ENCODE results near the gene NF1. TPM values are rescaled to one million over a fixed set of nuclear protein-coding genes. Genes with fewer than 3 reads are reported as not detected.

The NF1 gene
- total RNA-seq, 1 donor from 2014 or later, result 69.9 TPM

DNA sequence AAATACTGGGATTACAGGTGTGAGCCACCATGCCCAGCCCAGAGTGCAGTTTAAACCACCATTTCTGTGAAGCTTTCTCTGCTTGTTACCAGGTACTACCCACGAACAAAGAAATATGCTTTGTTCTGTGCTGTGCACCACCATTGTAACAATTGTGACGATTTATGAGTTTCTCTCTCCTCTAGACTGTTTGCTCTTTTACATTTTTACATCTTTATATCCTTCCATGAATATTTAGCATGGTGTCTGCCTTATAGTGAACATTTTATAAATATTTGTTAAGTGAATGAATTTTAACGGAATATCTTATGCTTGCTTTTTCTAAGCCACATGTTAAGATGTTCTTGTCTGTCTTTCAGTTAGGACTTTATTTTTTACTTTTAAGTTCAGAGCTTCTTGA is 141.9 kb downstream of the NF1 start:
- TF ChIP-seq, protein P1, sequence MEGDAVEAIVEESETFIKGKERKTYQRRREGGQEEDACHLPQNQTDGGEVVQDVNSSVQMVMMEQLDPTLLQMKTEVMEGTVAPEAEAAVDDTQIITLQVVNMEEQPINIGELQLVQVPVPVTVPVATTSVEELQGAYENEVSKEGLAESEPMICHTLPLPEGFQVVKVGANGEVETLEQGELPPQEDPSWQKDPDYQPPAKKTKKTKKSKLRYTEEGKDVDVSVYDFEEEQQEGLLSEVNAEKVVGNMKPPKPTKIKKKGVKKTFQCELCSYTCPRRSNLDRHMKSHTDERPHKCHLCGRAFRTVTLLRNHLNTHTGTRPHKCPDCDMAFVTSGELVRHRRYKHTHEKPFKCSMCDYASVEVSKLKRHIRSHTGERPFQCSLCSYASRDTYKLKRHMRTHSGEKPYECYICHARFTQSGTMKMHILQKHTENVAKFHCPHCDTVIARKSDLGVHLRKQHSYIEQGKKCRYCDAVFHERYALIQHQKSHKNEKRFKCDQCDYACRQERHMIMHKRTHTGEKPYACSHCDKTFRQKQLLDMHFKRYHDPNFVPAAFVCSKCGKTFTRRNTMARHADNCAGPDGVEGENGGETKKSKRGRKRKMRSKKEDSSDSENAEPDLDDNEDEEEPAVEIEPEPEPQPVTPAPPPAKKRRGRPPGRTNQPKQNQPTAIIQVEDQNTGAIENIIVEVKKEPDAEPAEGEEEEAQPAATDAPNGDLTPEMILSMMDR (conservative IDR thresholded peaks at IDR 0.05), result no peak
- no peaks in the 10 kb centered on the region for H3K4me1 Mint-ChIP-seq (ENCODE audit: unreplicated experiment)
- no peaks in the 10 kb centered on the region for H3K27me3 Mint-ChIP-seq
- no peaks in the 10 kb centered on the region for H3K9me3 Mint-ChIP-seq
- no peak for DNase-seq (ENCODE audit: extremely low spot score, unreplicated experiment)
- peaks cover 41% of the 10 kb centered on the region for H3K36me3 Mint-ChIP-seq
- no peak overlapping the region for H3K27ac Mint-ChIP-seq
- H3K4me3 Mint-ChIP-seq, result no peak overlapping the region

DNA sequence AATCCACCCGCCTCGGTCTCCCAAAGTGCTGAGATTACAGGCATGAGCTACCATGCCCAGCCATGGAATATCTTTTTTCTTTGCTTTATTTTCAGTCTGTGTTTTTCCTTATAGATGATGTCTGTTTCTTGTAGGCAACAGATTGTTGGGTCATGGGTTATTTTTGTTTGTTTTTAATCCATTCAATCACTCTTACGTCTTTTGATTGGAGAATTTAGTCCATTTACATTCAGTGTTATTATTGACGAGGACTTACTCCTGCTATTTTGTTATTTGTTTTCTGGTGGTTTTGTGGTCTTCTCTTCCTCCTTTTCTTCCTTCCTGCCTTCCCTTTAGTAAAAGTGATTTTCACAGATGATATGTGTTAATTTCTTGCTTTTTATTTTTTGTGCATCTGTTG is 146.3 kb downstream of the NF1 start:
- no peak for DNase-seq (ENCODE audit: extremely low spot score, unreplicated experiment)
- TF ChIP-seq, protein P1 (conservative IDR thresholded peaks at IDR 0.05), result no peak
- Mint-ChIP-seq H3K4me3 (no peak overlapping the region), H3K36me3 (peaks cover 44% of the 10 kb centered on the region), H3K9me3 (no peaks in the 10 kb centered on the region), H3K27me3 (no peaks in the 10 kb centered on the region), H3K4me1 (ENCODE audit: unreplicated experiment) (no peaks in the 10 kb centered on the region), H3K27ac (no peak overlapping the region)

DNA sequence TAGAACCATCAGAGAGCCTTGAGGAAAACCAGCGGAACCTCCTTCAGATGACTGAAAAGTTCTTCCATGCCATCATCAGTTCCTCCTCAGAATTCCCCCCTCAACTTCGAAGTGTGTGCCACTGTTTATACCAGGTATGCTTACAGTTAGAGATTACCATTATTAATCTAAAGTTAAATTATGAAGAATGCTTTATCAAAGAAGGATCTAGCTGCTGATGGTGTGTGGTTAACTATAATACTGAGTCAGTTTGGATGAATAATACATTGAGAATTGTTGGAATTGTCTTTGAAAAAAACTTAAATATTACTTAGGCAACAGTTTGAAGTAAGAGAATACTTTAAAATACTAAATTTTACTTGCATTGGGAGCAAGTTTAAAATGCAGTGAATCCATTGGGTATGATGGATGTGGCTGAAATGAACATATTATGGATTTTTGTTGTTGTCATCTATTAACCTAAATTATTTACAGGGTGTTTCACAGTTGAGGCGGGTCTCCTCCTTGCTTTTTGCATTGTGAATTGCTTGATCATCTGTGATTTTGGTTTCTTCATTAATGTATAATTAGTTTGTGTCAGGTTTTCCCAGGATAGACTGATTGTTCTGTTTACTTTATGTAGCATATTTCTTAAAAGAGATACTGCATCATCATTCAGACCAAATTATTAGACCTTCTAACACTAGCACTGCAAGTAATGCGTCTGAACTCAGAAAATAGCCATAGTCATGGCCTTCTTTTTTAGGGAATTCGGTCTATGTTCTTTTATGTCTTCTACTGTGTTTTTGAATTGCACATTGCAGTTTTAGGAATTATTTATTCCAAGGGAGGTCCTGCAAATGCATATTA is 154.4 kb downstream of the NF1 start:
- peaks cover 9% of the 10 kb centered on the region for H3K4me1 Mint-ChIP-seq (ENCODE audit: unreplicated experiment)
- no peaks in the 10 kb centered on the region for H3K27me3 Mint-ChIP-seq
- no peak overlapping the region for H3K4me3 Mint-ChIP-seq
- H3K9me3 Mint-ChIP-seq, result no peaks in the 10 kb centered on the region
- TF ChIP-seq, protein P1 (conservative IDR thresholded peaks at IDR 0.05), result no peak
- H3K27ac Mint-ChIP-seq, result no peak overlapping the region
- no peak for DNase-seq (ENCODE audit: extremely low spot score, unreplicated experiment)
- H3K36me3 Mint-ChIP-seq, result peaks cover 28% of the 10 kb centered on the region

DNA sequence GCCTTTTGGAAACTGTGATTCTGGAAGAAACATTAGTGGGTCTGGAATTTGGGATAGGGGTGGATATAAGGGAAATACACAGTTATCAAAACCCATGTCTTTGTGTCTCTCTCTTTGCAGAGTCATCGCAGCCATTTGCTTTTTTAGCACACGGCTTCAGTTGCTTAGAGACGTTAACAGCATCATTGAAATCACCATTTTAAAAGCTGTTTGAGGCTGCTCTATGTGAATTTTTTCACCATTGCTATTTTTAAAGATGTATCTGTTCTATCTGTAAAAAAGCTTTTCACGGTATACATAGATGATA is 155.0 kb downstream of the NF1 start:
- TF ChIP-seq, protein P1 (conservative IDR thresholded peaks at IDR 0.05), result no peak
- H3K27me3 Mint-ChIP-seq, result no peaks in the 10 kb centered on the region
- no peak overlapping the region for H3K4me3 Mint-ChIP-seq
- H3K9me3 Mint-ChIP-seq, result no peaks in the 10 kb centered on the region
- no peak for DNase-seq (ENCODE audit: extremely low spot score, unreplicated experiment)
- H3K36me3 Mint-ChIP-seq, result peaks cover 28% of the 10 kb centered on the region
- peaks cover 9% of the 10 kb centered on the region for H3K4me1 Mint-ChIP-seq (ENCODE audit: unreplicated experiment)
- no peak overlapping the region for H3K27ac Mint-ChIP-seq

DNA sequence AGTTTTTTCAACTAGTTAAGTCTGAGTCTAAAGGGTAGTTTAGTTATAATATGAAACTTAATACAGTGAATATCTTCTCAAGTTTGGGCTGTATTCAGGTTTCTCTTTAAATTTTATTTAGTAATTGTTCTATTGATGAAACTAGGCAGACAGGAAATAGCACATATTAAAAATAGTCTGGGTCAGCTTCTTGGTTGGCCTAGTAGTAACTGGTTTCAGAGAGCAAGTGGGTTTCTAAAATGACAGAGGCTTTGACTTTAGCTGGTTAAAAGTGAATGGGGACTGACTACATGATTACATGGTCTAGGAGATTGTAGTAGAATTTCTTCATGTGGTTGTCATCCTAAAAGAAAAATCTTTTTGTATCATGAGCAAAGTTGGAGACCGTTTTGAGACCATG is 155.5 kb downstream of the NF1 start:
- H3K27me3 Mint-ChIP-seq, result no peaks in the 10 kb centered on the region
- peaks cover 9% of the 10 kb centered on the region for H3K4me1 Mint-ChIP-seq (ENCODE audit: unreplicated experiment)
- TF ChIP-seq, protein P1 (conservative IDR thresholded peaks at IDR 0.05), result no peak
- H3K27ac Mint-ChIP-seq, result no peak overlapping the region
- no peaks in the 10 kb centered on the region for H3K9me3 Mint-ChIP-seq
- no peak for DNase-seq (ENCODE audit: extremely low spot score, unreplicated experiment)
- H3K36me3 Mint-ChIP-seq, result peaks cover 28% of the 10 kb centered on the region
- H3K4me3 Mint-ChIP-seq, result no peak overlapping the region

All from type B pancreatic cell (in vitro differentiated cells).